Calu3 (cell line): ENCODE data around the gene SORCS3. TPM values are rescaled to one million over a fixed set of nuclear protein-coding genes. Genes with fewer than 3 reads are reported as not detected.

ENCODE experiments used
- BruUV-seq: library from RNA; stranded (reverse); fragments of 400-500 nt; replicated peaks from 2 replicates; lab custom pipeline; 2021; lab: Mats Ljungman, UMichigan
- CTCF ChIA-PET: fragments of 300-600 bp; sonication (Branson Sonifier 250); formaldehyde crosslinking; loops from one replicate; lab custom pipeline; 2022; ENCODE audit warnings: antibody characterized with exemption; lab: Charles Lee
- DNase-seq: peaks from one replicate; pipeline ENCODE4 v3.0.0; 2022
- H3K27ac Mint-ChIP-seq: one replicate; pipeline ENCODE4 v1.8.0; 2022; ENCODE audit warnings: mixed read lengths; ENCODE audit not compliant: unreplicated experiment
- H3K27me3 Mint-ChIP-seq: one replicate; pipeline ENCODE4 v1.8.0; 2022; ENCODE audit warnings: mixed read lengths; ENCODE audit not compliant: unreplicated experiment
- H3K36me3 Mint-ChIP-seq: one replicate; pipeline ENCODE4 v1.8.0; 2022; ENCODE audit warnings: mild to moderate bottlenecking, moderate library complexity, mixed read lengths; ENCODE audit not compliant: insufficient read depth, unreplicated experiment
- H3K4me1 Mint-ChIP-seq: one replicate; pipeline ENCODE4 v1.8.0; 2022; ENCODE audit warnings: mild to moderate bottlenecking, low read depth, mixed read lengths; ENCODE audit not compliant: unreplicated experiment
- H3K4me3 Mint-ChIP-seq: one replicate; pipeline ENCODE4 v1.8.0; 2022; ENCODE audit warnings: mild to moderate bottlenecking, low read depth, moderate library complexity, mixed read lengths; ENCODE audit not compliant: unreplicated experiment
- H3K9me3 Mint-ChIP-seq: one replicate; pipeline ENCODE4 v1.8.0; 2022; ENCODE audit warnings: low read depth, mixed read lengths; ENCODE audit not compliant: unreplicated experiment
- intact Hi-C: fragments of 100-400 bp; cut with micrococcal nuclease; formaldehyde crosslinking; loops from one replicate; pipeline ENCODE4 v1.10.0; 2022; ENCODE audit not compliant: unreplicated experiment
- total RNA-seq: library from RNA; stranded (reverse); gene quantifications from 2 replicates; pipeline ENCODE4 v1.2.3, GENCODE V29; 2022
- TF ChIP-seq, protein P1 (sequence below): fragments of 200-600 bp; IDR thresholded peaks from one replicate; pipeline ENCODE4 v1.8.0; 2022; ENCODE audit warnings: antibody characterized with exemption; ENCODE audit not compliant: unreplicated experiment

The SORCS3 gene
- total RNA-seq, 1 experiment from 2014 or later: not detected

DNA sequence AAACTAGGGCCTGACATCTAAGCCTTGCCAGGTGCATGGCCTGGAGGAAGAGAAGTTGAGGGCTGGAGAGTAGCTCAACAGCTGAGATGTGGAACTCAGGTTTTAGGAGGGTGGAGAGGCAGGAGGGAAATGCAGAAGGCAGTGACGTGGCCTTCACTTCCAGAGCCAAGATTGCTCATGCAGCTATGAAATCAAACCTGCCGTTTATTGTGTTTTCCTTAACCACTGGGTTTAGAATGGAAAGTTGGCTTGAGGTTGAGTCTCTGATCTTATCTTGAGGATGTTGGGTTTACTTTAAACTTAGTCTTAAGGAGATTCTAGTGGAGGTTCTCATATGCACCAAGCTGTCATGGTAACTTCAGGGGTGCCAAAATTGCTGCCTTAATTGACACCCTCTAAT is 178.6 kb downstream of the SORCS3 start:
- peaks cover 2% of the 10 kb centered on the region for H3K9me3 Mint-ChIP-seq
- TF ChIP-seq, protein P1, sequence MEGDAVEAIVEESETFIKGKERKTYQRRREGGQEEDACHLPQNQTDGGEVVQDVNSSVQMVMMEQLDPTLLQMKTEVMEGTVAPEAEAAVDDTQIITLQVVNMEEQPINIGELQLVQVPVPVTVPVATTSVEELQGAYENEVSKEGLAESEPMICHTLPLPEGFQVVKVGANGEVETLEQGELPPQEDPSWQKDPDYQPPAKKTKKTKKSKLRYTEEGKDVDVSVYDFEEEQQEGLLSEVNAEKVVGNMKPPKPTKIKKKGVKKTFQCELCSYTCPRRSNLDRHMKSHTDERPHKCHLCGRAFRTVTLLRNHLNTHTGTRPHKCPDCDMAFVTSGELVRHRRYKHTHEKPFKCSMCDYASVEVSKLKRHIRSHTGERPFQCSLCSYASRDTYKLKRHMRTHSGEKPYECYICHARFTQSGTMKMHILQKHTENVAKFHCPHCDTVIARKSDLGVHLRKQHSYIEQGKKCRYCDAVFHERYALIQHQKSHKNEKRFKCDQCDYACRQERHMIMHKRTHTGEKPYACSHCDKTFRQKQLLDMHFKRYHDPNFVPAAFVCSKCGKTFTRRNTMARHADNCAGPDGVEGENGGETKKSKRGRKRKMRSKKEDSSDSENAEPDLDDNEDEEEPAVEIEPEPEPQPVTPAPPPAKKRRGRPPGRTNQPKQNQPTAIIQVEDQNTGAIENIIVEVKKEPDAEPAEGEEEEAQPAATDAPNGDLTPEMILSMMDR: no peak
- peaks cover 57% of the 10 kb centered on the region for H3K27me3 Mint-ChIP-seq
- CTCF ChIA-PET: no interaction called here
- no peaks in the 10 kb centered on the region for H3K36me3 Mint-ChIP-seq
- no peak overlapping the region for H3K27ac Mint-ChIP-seq
- DNase-seq: no peak
- BruUV-seq: no TSS peak
- intact Hi-C loops: no loop called here
- no peak overlapping the region for H3K4me3 Mint-ChIP-seq
- no peaks in the 10 kb centered on the region for H3K4me1 Mint-ChIP-seq

DNA sequence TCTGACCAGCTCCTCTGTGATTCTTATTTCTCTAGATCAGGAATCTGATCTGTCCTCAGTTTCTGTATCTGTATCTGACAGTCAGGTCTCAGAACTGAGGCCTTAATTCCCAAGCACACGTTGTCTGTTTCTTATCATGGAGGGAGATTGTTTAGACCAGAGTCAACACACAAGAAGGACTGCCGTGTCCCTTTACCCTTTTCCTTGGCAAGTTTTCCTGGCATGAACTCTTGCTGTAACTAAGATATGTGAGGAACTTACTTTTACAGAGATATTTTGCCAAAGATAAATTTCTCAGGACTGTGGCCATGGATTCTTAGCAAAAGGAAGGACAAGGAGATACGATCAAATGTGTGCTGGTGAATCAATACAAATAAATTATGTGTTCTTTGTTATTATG is 181.0 kb downstream of the SORCS3 start:
- intact Hi-C loops: no loop called here
- no peaks in the 10 kb centered on the region for H3K36me3 Mint-ChIP-seq
- BruUV-seq: no TSS peak
- peaks cover 74% of the 10 kb centered on the region for H3K27me3 Mint-ChIP-seq
- CTCF ChIA-PET: no interaction called here
- no peaks in the 10 kb centered on the region for H3K4me1 Mint-ChIP-seq
- TF ChIP-seq, protein P1: no peak
- H3K9me3 Mint-ChIP-seq: peaks cover 4% of the 10 kb centered on the region
- no peak overlapping the region for H3K27ac Mint-ChIP-seq
- no peak for DNase-seq
- H3K4me3 Mint-ChIP-seq: no peak overlapping the region

DNA sequence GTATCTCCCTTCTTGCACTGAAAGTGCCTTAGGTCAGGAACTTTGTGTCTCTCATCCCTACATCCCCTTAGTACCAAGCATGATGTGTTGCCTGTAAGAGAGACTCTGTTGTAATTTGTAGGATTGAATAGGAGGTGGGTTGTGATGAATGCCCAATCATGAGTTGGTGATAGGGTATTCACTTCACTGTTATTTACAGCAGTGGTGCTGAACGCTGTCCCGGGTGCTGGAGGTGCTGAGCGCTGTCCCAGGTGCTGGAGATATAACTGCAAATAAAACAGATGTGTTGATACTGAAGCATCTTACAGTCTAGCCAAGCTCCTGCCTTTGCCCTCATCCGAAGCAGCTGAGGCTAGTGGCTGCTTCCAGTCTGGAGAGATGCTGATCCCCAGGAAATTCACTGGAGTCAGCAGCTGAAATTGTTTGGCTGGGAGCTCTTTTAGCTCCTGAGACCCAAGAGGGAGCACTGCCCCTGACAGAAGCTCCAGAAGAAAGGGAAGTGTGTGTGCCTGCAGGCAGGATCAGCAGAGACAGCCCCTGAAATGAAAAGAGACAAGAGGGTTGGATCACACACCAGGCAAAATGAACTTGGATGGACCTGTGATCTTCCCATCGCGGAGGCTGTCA is 183.4 kb downstream of the SORCS3 start:
- intact Hi-C loops: no loop called here

DNA sequence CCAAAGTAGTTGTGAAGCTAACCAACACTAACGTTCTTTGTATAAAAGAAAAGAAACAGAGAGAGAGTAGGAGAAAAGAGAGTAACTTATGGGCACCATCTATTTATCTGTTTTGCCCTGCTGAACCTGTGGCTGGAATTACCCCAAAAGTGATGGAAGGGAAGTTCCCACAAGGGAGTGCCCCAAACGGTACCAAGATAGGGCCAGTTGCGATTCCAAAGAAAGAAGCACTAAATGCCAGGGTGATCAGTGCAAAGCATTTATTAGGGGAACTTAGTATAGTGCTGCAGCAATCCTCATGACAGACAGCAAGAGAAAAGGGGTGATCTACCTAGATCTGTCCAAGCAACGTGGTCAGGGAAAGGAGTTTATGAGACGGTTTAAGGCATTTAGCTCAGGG is 190.2 kb downstream of the SORCS3 start:
- CTCF ChIA-PET: no interaction called here
- no peaks in the 10 kb centered on the region for H3K36me3 Mint-ChIP-seq
- TF ChIP-seq, protein P1: no peak
- no peak for DNase-seq
- no peak overlapping the region for H3K4me3 Mint-ChIP-seq
- no TSS peak for BruUV-seq
- intact Hi-C loops: no loop called here
- H3K27ac Mint-ChIP-seq: no peak overlapping the region
- H3K4me1 Mint-ChIP-seq: no peaks in the 10 kb centered on the region
- H3K9me3 Mint-ChIP-seq: no peaks in the 10 kb centered on the region
- peaks cover 71% of the 10 kb centered on the region for H3K27me3 Mint-ChIP-seq

More for the DNA sequence above, 183.4 kb downstream of the SORCS3 start:
- peaks cover 2% of the 10 kb centered on the region for H3K9me3 Mint-ChIP-seq
- H3K4me1 Mint-ChIP-seq: no peaks in the 10 kb centered on the region
- TF ChIP-seq, protein P1: no peak
- peaks cover 89% of the 10 kb centered on the region for H3K27me3 Mint-ChIP-seq
- no peak overlapping the region for H3K4me3 Mint-ChIP-seq
- BruUV-seq: no TSS peak
- CTCF ChIA-PET: no interaction called here
- peak; percentile 43 for DNase-seq
- no peaks in the 10 kb centered on the region for H3K36me3 Mint-ChIP-seq
- H3K27ac Mint-ChIP-seq: no peak overlapping the region
